Glomerular visceral epithelial cell (primary cell): ENCODE measurements around the gene ATP2B2.
A peak's percentile ranks its signal among the peaks of the same experiment; 100 is the strongest.

Experiments
- DNase-seq: peaks from one replicate; pipeline ENCODE4 v3.0.0-alpha.2; 2016; ENCODE audit errors: extremely low spot score

The ATP2B2 gene

DNA sequence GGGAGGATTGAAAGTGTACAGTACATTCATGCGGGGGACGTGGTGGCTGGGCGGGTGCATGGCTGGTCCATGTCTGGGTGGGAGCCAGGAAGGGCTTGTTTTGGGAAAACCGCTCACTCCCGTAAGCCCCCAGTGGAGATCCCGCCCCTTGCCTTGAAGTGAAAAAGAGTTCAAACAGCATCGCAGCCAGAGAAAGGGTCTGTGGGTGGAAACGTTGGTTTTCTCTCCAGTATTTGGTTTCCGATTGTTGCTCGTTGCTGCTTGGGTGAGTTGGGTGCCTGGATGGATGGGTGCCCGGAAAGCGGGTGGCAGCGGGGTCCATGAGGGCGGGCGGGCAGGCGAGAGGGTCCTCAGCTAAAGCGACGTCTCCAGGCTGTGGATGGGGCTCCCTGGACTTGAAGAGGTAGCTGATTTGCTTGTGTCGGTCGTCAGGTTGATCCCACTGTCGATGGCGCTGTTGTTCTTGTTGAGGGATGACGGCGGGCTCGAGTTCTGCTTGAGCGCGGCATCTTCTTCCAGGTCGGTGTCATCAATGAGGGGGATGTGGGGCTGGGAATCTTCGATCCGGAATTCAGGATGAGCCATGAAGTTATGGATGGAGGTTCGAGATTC lies 176.8 kb downstream of the ATP2B2 start:
- DNase-seq = no peak

DNA sequence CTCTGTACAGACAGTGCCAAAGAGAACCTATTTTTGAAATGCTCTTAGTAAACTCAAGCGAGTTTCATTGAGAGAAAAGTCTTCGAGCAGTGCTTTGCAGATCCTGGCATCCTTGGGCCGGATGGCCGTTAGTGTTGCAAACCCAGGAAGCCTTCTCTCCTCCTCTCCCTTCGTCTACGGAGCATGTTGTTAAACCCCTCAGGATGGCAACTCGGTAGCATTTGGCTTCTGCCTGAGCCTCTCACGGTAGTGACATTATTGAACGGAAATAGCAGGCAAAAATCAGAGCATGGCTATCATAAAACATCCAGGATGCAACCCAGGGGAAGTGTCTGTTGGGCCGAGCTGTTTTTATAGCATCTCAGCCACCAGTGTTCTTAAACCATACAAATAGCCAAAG lies 177.8 kb downstream of the ATP2B2 start:
- DNase-seq = no peak

DNA sequence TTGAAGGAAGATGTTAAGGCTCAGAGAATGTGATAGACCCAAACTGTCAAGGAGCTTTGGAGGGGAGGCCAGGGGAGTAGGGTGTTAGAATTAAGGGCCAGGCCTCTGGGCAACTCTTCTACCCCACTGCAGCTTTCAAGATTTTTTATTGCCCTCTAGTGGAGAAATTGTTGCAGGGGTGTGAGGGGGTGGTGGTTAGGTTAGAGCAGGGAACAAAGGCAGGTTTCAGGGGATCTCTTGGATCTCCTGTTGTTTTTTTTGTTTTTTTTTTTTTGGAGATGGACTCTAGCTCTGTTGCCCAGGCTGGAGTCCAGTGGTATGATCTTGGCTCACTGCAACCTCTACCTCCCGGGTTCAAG lies 183.1 kb downstream of the ATP2B2 start:
- DNase-seq = peak; percentile 17

DNA sequence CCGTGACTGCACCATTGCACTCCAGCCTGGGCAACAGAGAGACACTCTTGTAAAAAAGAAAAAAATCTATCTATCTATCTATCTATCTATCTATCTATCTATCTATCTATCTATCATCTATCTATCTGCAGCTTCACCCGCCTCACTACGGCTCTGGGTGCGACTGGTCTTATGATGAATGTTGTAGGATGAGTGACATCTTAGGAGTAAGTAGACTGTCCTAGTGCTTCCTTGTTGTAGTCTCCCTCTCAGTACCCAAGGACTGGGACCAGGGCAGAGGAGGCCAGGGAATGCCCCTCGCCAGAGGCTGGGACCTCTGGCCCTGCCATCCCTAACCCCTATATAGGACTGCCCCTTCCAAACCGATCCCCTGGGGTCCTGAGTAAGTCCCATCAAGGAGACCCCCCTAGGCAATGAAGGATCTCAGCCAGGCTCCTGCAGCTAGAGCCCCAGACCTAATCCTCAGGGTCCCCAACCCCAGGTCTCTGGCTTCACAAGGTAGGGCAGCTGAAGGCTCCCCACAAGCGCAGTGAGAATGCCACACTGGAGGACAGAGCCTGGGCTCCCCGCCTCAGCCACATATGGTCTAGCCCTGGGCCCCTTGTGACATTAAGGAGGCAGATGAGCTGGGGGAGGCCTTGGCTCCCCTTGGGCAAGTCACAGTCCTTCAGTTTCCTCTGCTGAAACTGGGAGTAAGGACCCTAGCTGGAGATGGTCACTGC lies 183.6 kb downstream of the ATP2B2 start:
- DNase-seq = no peak

DNA sequence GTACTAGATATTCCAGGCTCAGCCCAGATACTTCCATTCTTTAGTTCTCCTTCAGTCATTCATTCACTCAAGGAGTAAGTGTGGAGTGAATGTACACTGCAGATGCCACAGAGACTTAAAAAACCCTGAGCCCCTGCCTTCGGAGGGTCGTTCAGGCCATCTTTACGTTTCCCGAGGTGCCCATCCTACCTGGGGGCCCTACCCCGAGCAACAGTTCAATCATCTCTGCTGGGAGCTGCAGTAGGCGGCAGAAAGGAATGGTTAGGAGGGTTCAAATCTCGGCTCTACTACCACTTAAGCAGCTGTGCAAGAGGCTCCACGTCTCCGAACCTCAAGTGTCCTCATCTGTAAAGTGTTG lies 185.1 kb downstream of the ATP2B2 start:
- DNase-seq = no peak

DNA sequence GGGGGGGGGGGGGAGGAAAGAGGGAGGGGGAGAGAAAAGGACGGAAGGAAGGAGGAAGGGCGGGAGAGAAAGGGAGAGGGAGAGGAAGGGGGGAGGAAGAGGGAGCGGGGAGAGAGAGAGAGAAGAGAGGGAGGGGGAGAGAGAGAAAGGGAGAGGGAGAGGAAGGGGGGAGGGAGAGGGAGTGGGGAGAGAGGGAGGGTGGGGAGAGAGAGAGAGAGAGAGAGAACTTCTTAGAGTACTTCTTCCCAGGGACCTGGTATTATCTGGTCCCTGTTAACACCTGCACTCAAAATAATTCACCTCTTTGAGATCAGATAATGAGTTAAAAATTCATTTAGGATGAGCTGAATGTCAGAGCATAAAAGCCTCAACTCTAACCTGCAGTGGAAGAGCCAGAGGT lies 185.6 kb downstream of the ATP2B2 start:
- peak; percentile 15 for DNase-seq

DNA sequence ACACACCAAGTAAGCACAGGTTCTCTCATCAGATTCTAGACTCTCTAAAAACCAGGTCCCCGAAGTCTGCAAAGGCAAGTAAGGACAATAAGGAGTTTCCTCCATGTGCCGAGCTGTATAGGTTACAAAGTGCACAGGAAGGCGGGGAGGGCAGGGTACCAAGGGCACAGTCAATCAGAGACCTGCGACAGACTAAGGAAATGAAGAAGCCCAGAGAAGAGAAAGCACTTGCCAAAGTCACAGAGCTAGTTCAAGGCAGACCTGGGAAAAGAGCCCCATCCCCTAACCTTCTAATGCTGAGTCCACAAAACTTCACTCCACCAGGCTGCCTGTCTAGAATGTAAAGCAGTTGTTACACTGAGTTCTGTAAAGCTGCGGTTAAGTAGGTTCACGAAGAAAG lies 186.1 kb downstream of the ATP2B2 start:
- DNase-seq = no peak

DNA sequence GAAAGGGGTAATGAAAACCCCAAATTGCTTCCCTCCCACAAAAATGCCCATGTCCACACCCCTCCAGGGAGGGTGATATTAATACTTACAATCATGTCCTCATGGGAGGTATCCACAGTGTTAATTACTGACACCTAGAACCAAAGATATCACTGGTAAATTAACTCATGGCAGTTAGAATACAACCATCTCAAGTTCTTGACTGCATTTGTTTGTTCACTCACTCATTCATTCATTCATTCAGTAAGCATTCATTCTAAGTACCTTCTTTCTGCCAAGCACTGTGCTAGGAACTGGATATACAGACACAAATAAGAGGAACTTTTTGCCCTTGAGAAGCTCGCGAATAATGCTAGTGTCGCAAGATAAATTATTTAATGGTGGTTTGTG lies 187.4 kb downstream of the ATP2B2 start:
- no peak for DNase-seq

DNA sequence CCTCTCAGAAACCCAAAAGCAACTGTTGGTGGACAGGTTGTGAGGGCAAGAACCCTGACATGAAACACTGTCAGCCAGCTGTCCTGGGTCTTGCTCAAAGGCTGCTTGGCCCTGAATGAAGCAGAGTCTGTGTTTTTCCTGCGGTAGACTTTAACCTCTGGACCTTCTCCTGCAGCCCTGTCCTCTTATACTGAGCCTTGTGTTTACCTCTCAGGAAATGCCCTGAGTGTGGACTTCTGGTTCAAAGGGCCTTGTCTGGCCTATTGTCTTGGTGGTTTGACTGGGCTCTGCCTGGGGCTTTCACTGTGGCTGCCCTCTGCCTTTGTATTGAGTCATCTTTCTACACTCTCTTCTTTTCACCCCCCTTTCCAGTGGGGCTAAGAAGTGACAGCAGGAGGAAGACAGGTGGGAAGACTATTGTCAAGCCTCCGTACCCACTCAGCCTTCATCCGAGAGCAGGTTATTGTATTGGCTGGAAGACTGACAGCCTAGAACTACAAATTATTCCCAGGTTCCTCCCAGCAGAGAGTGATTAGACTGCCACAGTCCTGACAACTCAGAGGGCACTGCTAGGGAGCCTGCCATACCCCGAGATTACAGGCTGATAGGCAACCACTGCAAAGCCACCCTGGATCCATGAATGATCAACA lies 187.9 kb downstream of the ATP2B2 start:
- DNase-seq = no peak

DNA sequence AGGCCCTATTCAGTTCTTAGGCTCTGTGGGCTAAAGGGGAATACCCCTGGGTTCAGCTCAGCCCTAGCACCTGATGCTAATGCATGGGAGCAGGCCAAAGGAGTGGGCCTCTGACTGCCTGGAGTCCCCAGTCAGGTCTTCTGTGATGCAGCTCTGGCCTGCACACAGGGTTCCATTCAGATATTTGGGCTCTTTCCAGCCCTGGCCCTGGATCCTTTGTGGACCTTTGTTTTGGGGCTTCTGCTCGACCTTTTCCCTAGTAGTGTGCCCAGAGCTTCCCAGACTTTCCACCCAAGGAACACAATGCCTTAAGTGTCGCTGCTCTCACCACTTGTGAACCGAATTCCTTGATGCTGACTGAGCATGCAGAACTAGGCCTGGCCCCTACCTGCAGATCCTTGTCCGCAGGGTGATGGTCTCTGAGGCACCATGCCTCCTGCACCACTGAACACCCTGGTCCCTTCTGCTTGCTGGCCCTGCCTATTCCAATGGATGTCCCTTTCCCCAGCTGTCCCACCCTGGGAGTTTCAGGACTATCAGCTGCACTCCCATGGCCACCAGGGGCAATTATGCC lies 189.5 kb downstream of the ATP2B2 start:
- DNase-seq = no peak

DNA sequence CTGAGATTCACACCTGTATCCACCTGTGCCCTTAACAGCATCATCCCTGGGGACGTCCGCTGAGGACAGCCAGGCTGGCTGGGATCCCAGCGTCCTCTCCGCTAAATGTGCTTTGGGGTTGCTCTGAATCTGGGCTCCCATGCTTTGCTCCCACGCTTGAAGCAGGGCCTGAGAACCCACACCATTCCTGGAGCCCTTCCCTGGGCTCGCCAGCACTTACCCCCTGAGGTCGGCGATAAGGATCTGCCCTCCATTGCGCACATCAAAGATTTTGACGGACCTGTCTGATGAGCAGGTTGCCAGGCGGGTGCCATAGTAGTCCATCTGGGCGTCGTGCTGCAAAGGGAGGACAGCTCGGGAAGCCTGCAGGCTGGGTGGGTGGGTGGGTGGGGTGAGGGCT lies 190.3 kb downstream of the ATP2B2 start:
- no peak for DNase-seq

DNA sequence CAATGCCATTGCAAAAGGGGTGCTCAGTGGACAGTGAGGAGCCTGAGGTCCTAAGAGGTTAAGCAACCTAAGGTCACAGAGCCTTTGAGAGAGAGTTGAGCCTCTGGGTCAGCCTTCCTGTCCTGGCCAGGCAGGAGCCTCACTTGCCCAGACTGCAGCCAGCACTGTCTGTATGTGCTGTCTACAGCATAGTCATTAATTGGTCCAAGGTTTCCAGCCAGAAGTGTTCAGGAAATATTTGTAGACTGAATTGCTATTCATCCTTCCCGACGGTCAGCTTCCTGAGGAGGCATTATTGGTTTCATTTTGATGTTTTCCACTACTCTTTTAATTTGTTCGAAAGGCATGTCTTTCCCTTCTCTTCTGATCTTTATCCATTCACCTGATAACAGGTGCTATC lies 192.5 kb downstream of the ATP2B2 start:
- DNase-seq = no peak

DNA sequence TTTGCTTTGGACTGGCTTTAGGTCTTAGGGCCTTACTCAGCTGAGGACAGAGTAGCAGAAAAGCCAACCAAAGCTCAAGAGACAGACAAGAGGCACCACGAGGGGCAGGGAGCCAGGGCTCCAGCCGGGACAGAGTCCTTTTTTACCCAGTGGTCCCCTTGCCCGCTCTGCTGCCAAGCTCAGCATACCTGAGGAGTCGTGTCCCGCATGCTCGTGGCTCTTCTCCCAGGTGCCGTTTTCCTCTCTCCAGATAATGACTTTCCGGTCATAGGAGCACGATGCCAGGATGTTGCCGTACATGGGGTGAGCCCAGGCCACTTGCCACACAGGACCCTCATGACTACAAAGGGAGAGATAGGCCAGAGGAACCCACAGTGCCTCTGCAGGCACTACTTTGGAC lies 193.0 kb downstream of the ATP2B2 start:
- no peak for DNase-seq

DNA sequence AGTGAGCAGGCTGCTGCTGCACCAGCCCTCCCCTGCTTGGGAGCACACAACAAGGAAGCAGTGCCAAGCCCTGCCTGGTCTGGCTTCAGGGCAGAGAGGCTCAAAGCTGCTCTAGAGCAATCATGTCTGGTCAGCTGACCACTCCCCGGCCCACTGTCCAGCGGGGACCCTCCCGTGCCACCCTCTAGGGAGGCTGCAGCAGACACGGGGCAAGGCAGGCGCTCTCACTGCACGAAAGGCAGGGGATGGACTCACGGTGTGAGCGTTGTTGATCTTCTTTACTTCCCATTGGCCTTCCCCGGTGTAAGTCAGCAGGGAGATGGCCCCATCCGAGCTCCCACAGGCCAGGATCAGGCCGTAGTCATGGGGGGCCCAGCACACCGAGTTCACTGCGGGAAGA lies 193.7 kb downstream of the ATP2B2 start:
- no peak for DNase-seq

DNA sequence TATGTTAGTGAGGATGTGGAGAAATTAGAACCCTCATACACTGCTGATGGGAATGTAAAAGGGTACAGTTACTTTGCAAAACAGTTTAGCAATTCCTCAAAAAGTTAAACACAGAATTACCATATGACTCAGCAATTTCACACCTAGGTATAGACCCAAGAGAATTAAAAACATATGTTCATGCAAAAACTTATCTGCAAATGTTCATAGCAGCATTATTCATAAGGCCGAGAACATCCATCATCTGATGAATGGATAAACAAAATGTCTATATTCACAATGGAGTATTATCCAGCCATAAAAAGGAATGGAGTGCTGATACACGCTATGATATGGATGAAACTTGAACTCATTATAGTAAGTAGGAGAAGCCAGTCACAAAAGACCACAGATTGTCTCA lies 194.8 kb downstream of the ATP2B2 start:
- DNase-seq = no peak

DNA sequence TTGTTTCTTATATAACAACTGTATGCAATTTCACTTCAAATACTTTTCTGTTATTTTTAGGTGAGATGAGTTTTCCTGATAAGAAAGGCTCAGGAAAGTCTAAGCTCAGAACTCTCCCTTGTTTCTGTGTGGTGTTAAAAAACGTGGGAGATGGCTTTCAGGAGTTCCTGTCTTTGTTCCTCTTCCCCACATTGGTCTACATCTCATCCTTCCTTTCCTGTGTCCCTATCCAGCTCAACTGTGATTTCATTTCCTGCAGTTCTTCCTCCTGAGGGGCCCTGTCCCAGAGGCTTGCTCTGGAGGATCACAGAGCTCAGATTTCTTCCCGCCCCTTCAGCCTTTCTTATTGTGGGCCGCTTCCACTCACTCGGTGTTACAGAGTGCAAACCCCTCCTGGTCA lies 195.7 kb downstream of the ATP2B2 start:
- no peak for DNase-seq

DNA sequence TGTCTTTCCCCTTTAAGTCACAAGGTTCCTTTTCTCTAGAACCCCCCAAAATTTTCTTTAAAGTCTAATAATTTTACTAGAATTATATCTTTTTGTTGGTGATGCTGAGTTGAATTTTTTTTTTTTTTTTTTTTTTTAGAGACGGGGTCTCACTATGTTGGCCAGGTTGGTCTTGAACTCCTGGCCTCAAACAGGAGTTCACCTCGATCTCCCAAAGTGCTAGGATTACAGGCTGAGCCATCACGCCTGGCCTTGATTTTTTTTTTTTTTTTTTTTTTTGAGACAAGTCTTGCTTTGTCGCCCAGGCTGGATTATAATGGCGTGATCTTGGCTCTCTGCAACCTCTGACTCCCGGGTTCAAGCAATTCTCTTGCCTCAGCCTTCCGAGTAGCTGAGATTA lies 196.7 kb downstream of the ATP2B2 start:
- DNase-seq = no peak

DNA sequence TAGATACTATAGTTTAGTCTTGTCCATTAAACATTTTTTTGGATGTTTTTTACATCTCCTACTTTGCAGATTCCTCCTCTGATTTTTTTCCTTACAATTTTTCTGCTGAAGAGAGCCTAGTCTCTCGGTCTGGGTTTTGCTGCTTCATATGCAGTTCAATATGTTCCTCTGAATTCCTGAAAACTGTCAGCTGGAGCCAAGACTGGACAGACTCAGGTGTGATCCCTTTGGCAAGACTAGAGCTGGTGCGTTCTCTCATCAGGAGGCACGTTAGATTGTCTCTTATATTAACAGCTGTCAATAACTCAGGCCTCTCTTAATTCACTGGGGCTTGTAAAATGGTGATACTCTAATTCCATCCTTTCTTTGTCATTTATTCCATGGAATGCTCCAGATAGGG lies 199.2 kb downstream of the ATP2B2 start:
- no peak for DNase-seq

DNA sequence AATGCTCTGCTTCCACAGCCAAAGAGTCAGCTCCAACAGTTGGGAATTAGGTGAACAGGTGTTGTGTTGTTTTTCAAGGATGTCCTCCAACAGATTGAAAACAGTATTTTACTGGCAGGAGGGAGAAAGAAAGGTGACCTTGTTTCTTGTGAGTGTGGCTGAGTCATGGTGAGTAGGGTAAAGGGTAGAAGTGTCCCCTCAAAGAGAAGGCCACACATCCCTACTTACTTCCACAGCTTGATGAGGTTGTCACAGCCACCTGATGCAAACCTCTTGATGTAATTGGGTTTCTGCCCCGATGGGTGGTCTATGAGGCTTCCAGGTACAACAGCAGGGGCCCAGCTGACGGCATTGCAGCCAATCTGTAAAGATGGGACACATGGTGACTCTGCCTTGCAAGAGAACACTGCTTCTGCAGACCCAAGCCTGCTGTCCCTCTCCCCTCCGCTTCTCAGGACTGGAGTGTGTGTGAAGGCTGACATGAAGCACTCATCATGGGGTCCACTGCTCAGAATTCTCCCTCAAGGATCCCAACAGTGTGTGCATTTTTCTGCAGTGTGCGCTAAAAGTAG lies 200.0 kb downstream of the ATP2B2 start:
- DNase-seq = no peak

DNA sequence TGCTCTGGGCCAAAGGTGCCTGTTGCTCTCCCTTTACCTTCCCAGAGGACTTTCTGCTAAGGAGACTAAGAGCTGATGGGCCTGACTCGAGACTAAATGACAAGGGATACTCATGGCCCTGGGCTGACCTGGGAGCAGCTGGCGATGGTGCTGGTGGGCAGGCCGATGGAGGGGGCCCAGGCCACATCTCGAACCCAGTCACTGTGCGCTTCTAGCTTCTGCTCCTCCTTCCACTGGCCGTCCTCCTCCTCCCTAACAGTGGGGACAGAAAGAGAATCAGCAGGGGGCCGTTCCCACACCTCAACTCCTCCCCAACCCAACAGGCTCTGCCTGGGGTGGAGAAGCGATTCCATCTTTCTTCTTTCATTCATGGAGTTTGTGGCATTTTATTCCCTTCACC lies 200.5 kb downstream of the ATP2B2 start:
- no peak for DNase-seq

DNA sequence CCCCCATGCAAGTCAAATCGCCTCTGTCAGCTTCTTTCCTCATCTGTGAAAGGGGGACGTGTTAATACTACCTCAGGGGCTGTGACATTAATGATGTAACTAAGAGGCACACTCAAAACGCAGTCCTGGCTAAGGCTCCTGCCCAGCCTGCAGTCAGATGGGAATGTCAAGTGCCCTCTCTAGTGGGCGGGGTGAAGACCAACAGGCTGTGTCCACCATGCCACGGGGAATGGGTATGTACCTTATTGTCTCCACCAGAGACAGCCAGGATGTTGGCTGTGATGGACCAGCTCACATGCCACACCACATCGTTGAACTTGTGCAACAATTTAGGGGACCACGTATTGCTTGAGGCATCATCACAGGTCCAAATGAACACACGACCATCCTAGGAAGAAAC lies 201.6 kb downstream of the ATP2B2 start:
- DNase-seq = no peak

DNA sequence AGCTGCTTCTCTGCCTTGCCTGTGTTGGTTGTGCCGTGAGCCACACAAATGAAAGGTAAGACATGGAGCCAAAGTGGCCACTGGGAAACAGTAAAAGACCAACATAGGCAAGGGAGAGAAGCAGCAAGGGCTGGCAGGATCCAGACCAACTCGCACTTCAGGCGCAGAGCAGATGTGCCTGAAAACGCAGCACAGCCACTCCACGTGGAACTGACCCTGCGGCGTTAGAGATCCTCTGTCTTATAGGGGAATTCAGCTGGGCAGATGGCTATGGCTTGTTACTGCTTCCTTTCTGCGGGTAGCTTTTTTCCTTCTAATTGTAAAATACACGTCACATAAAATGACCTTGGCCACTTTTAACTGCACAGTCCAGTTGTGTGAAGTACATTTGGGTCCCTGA lies 202.3 kb downstream of the ATP2B2 start:
- DNase-seq = no peak

DNA sequence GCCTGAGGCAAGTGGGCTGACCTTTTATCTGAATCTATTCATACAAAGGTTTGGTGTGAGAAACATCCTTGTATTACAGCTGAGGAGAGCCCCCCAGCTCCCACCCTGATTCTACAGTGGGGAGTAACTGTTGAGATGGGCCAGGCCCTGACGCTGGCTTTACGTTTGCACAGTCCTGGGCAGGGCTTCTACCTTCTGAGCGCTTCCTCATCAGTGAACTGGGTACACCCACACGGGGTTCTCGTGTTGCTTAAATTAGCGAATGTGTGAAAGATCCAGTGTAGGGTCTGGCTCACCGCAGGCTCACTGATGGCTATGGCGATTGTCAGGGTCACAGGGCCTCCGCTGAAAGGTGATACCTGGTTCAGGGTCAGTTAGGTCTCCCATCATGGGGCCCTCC lies 205.3 kb downstream of the ATP2B2 start:
- DNase-seq = no peak
